NOMO-1 (cell line): ENCODE measurements around the gene SLC35F1.
A peak's percentile ranks its signal among the peaks of the same experiment; 100 is the strongest.

Source experiments
- DNase-seq, 2 experiments: peaks; one replicate each; lab custom pipeline; 2025; ENCODE audit not compliant: unreplicated experiment in 2 of 2; lab: John Stamatoyannopoulos, UW

Gene SLC35F1

DNA sequence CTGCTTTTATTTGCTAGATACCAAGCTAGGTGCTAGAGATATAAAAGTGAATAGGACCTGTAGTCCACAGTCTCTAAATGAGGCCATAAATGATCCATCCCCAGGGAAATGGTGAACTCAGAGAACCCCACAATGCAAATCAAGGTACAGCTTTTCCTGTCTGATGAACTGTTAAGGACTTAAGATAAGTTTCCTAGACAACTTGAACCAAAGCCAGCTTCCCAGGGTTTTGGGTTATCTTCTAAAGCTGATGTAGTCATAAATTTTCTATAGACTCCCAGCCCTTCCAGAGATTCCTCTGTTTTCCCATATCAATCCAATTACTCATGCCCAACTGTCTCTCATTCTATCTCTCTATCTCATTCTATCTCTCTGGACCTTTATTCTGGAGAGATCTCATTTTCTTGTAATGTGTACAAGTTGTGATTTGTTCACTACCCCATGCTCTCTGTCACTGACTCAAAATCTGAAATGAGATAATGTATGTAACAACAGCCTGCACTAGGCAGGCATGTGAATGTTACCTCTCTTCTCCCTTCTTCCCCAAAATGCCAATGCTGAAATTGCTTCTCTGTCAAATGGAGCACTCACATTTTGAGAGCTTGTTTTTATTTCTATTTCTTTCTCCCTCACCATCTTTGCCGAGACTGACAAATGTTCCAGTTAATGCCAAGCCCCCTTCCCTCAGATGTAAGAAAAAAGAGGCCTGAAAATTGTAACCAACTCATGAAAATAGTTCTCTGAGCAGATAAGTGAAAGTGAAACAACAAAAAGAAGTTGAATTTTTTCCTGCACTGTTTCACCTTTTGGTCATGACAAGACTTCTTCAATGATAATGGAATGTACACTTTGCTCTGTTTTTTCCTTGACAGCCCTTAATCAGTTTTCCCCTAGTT lies 279.9 kb downstream of the SLC35F1 start:
- no peak for DNase-seq

GRCh38 chr6:118187568-118188164 lies 280.6 kb downstream of the SLC35F1 start:
- DNase-seq, result peak; percentile 75 to 90

DNA sequence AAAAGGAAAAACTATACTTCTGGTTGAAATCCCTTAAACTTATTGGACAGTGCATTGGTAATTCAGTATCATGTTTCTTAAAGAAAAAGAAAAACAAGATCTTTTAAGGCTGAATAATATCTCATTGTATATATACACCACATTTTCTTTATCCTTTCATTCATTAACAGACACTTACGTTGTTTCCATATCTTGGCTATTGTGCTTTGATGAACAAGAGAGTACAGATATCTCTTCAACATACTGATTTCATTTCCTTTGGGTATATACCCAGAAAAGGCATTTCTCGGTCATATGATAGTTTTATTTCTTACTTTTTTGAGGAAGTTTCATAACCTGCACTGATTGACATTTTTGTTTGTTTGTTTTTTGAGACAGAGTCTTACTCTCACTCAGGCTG lies 281.5 kb downstream of the SLC35F1 start:
- no peak for DNase-seq

GRCh38 chr6:118197539-118197938 lies 290.5 kb downstream of the SLC35F1 start:
- DNase-seq, result no peak

- DNase-seq, result no peak
These were observed 291.7 kb downstream of the SLC35F1 start for GRCh38 chr6:118198746-118199145.

- DNase-seq, result no peak
These were observed 293.1 kb downstream of the SLC35F1 start for GRCh38 chr6:118200160-118200559.

- no peak for DNase-seq
These were observed 295.5 kb downstream of the SLC35F1 start for GRCh38 chr6:118202517-118202916.

GRCh38 chr6:118203545-118203944 lies 296.5 kb downstream of the SLC35F1 start:
- DNase-seq, result no peak

GRCh38 chr6:118206221-118206620 lies 299.2 kb downstream of the SLC35F1 start:
- no peak for DNase-seq

DNA sequence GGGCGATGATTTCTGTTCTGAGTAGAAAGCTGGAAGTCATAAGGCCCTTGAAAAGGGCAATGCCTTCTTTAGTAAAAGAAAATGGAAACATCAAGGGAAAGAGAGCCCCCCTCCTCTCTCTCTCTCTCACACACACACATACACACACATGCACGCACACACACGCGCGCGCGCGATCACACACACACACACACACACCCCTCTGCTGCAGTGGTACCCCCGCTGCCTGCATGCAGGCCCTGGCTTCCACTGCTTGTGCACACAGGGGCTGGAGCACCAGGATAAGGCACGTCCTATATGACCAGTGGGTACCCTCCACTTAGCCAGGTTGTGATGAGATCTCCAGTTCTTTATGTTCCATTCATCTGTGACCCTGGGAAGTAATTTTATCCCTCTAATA lies 300.9 kb downstream of the SLC35F1 start:
- no peak for DNase-seq

DNA sequence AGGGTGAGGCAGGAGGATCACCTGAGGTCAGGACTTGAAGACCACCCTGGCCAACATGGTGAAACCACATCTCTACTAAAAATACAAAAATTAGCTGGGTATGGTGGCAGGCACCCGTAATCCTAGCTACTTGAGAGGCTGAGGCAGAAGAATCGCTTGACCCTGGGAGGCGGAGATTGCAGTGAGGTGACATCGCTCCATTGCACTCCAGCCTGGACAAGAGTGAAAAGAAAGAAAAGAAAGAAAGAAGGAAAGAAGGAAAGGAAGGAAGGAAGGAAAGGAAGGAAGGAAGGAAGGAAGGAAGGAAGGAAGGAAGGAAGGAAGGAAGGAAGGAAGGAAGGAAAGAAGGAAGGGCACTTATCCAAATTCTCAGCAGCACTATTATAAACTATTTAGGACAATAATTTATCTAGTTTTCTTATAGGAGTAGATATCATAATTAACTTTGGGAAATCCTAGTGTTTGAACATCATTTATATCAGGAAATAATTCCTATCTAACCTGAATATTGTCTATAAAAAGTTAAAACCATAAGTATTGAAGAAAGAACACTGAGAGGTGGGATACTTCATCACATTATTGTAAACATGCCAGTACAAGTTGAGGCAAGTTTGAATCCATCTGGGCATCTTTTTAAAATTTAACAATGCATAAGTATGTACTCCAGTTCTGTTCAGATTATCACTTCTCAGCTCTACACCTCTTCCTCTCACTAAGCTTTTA lies 305.5 kb downstream of the SLC35F1 start:
- no peak for DNase-seq

DNA sequence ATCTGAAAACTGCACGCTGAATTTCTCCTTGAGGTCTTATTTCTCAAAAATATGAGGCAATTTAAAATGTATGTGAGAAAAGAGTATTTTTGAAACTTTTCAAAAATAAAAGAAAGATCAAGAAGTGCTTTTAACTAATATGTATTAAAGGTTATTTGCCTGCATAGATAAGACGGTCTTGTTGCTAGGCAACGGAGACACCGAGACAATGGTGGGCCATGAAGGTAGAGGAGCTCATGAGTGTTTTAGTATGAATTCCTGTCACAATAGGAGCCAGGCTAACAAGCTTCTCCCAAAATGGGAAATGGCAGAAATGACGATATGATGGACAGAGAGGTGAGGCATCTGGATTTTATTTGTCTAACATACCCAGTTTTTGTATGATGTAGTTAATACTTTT lies 308.2 kb downstream of the SLC35F1 start:
- no peak for DNase-seq

GRCh38 chr6:118216751-118217150 lies 309.7 kb downstream of the SLC35F1 start:
- DNase-seq, result no peak

- DNase-seq, result no peak
These were observed 311.1 kb downstream of the SLC35F1 start for GRCh38 chr6:118218156-118218555.

- DNase-seq, result no peak
These were observed 313.5 kb downstream of the SLC35F1 start for GRCh38 chr6:118220429-118221128.

DNA sequence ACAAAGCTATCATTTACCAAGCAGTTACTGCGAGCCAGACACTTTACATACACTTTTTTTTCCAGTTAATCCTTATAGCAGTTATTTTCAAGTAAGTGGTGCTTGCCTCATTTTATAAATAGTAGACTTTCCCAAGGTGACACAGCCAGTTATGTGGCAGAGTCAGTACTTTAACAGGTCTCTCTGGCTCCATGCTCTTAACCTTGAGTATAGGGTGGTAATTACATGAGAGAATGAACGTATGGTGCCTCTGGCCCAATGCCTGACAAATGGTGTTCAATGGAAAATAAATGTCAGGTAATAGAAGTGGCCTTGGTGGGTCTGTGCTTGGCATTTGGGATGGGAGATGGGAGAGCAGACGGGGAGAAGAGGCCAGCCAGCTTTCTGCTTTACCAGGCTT lies 316.3 kb downstream of the SLC35F1 start:
- DNase-seq, result no peak

- no peak for DNase-seq
These were observed 321.8 kb downstream of the SLC35F1 start for GRCh38 chr6:118228886-118229285.

GRCh38 chr6:118240878-118241528 lies 333.9 kb downstream of the SLC35F1 start:
- peak; percentile 9 to 60 for DNase-seq

GRCh38 chr6:118246406-118246805 lies 339.3 kb downstream of the SLC35F1 start:
- DNase-seq, result no peak

DNA sequence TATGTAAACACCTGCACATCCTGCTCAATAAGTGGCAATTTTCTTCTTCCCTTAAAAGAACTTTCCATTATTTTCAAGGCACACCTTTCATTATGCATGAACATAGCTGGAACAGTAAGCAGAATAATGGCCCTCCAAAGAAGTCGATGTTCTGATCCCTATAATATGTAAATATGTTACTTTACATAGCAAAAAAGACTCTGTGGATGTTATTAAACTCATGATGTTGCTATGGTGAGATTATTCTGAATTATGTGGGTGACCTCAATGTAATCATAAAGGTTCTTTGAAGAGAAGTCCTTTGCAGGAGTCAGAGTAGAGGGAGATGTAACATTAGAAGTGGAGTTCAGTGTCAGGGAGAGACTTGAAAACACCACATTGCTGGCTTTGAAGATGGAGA lies 341.1 kb downstream of the SLC35F1 start:
- no peak for DNase-seq
